ENCODE measurements around the gene TNNI2.

DNA sequence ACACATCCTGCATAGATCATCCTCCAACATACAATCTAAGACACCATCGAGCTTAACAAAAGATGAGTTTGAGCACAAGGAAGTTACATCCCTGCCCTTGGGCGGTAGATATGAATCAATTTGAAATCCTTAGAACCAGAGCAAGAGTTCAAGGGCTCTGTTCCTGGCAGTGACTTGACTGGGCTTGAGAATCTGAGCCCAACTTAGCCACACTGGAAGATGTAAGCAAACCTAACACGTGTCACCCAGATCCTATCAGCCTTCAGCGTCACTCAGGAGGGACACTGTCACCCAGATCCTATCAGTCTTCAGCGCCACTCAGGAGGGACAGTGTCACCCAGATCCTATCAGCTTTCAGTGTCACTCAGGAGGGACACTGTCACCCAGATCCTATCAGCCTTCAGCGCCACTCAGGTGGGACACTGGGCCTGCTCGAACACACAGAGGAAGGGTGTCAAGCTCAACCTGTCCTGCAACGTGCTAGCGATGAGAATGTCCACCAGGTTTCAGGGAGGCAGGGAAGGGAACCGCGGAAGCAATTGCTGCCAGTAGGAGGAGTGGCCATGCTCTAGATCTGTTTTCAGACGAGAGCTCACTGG, 42.3 kb upstream of the TNNI2 start:
- TF ChIP-seq, protein P1, sequence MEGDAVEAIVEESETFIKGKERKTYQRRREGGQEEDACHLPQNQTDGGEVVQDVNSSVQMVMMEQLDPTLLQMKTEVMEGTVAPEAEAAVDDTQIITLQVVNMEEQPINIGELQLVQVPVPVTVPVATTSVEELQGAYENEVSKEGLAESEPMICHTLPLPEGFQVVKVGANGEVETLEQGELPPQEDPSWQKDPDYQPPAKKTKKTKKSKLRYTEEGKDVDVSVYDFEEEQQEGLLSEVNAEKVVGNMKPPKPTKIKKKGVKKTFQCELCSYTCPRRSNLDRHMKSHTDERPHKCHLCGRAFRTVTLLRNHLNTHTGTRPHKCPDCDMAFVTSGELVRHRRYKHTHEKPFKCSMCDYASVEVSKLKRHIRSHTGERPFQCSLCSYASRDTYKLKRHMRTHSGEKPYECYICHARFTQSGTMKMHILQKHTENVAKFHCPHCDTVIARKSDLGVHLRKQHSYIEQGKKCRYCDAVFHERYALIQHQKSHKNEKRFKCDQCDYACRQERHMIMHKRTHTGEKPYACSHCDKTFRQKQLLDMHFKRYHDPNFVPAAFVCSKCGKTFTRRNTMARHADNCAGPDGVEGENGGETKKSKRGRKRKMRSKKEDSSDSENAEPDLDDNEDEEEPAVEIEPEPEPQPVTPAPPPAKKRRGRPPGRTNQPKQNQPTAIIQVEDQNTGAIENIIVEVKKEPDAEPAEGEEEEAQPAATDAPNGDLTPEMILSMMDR (IDR thresholded peaks at IDR 0.05) = no peak
- TF ChIP-seq POLR2A (IDR thresholded peaks at IDR 0.05) = no peak
- TF ChIP-seq EP300 (IDR thresholded peaks at IDR 0.05) = no peak
